ENCODE results near the gene ZNF586.

DNA sequence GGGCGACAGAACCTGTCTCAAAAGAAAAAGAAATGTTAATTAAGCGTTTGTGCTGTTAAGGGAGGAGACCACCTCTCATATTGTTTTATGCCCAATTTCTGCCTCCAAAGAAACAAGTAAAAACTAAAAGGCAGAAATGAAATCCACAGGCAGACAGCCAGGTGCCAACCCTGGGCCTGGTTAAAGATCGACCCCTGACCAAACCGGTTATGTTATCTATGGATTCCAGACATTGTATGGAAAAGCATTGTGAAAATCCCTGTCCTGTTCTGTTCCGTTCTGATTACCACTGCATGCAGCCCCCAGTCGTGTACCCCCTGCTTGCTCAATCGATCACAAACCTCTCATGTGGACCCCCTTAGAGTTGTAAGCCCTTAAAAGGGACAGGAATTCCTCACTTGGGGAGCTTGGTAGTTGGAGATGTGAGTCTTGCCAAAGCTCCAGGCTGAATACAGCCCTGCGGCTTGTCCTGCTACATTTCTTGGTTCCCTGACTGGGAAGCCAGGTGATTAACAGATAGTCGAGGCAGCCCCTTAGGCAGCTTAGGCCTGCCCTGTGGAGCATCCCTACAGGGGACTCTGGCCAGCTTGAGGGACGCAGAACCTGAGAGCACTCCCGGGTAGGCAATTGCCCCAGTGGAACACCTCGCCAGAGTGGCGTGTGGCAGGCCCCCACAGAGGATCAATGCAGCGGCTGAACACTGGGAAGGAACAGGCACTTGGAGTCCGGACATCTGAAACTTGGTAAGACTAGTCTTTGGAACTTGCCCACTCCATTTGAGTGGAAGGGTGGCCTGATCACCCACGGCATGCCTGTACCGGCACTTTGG, 46.0 kb downstream of the ZNF586 start:
- TF ChIP-seq, protein P1, sequence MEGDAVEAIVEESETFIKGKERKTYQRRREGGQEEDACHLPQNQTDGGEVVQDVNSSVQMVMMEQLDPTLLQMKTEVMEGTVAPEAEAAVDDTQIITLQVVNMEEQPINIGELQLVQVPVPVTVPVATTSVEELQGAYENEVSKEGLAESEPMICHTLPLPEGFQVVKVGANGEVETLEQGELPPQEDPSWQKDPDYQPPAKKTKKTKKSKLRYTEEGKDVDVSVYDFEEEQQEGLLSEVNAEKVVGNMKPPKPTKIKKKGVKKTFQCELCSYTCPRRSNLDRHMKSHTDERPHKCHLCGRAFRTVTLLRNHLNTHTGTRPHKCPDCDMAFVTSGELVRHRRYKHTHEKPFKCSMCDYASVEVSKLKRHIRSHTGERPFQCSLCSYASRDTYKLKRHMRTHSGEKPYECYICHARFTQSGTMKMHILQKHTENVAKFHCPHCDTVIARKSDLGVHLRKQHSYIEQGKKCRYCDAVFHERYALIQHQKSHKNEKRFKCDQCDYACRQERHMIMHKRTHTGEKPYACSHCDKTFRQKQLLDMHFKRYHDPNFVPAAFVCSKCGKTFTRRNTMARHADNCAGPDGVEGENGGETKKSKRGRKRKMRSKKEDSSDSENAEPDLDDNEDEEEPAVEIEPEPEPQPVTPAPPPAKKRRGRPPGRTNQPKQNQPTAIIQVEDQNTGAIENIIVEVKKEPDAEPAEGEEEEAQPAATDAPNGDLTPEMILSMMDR (IDR thresholded peaks at IDR 0.05), result no peak
- no peak for TF ChIP-seq POLR2A (IDR thresholded peaks at IDR 0.05)
